ENCODE results near the gene FLYWCH2. TPM values are rescaled to one million over a fixed set of nuclear protein-coding genes. Genes with fewer than 3 reads are reported as not detected.

FLYWCH2 gene
- total and polyA plus RNA-seq, 2 of the 13 experiments (the other 11 are each of a cell fraction or from before 2014, with no cell fraction given): 16.9 to 19.8 TPM

GRCh38 chr16:2912330-2913199 is 29.6 kb downstream of the FLYWCH2 start:
- CTCF ChIA-PET (ENCODE audit: low intra/inter-chr PET ratio, low total read pairs): no interaction called here
- TF ChIP-seq SIN3B (IDR thresholded peaks at IDR 0.05; ENCODE audit: low read length): no peak
- peak; percentile 11; the same call in 1 of the 2 replicates for TF ChIP-seq TOPORS (CRISPR knock-in tag; IDR thresholded peaks at IDR 0.05)
- 0 out of 2 replicates have a peak, but pooled peaks have one; percentile 22 for TF ChIP-seq CREM (IDR thresholded peaks at IDR 0.05)
- no peak for TF ChIP-seq CREM (CRISPR knock-in tag; IDR thresholded peaks at IDR 0.05)
- TF ChIP-seq, protein P1, sequence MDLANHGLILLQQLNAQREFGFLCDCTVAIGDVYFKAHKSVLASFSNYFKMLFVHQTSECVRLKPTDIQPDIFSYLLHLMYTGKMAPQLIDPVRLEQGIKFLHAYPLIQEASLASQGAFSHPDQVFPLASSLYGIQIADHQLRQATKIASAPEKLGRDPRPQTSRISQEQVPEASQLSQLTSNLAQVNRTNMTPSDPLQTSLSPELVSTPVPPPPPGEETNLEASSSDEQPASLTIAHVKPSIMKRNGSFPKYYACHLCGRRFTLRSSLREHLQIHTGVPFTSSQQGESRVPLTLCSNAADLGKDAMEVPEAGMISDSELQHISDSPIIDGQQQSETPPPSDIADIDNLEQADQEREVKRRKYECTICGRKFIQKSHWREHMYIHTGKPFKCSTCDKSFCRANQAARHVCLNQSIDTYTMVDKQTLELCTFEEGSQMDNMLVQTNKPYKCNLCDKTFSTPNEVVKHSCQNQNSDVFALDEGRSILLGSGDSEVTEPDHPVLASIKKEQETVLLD (CRISPR knock-in tag; IDR thresholded peaks at IDR 0.05; ENCODE audit: low read depth): peak; percentile 2; the same call in 1 of the 2 replicates
- TF ChIP-seq ARID2 (CRISPR knock-in tag; IDR thresholded peaks at IDR 0.05; ENCODE audit: borderline replicate concordance): 0 out of 2 replicates have a peak, but pooled peaks have one; percentile 16
- peak; percentile 42; the same call in 1 of the 2 replicates for TF ChIP-seq ZNF619 (CRISPR knock-in tag; IDR thresholded peaks at IDR 0.05)
- no peak for TF ChIP-seq SMYD3 (CRISPR knock-in tag; IDR thresholded peaks at IDR 0.05)
- 0 out of 2 replicates have a peak, but pooled peaks have one; percentile 11 for TF ChIP-seq ZNF350 (CRISPR knock-in tag; IDR thresholded peaks at IDR 0.05; ENCODE audit: borderline replicate concordance, low read depth)
- TF ChIP-seq SAP130 (CRISPR knock-in tag; IDR thresholded peaks at IDR 0.05; ENCODE audit: low read depth): peak; percentile 25; the same call in 1 of the 2 replicates
- TF ChIP-seq UBTF (CRISPR knock-in tag; IDR thresholded peaks at IDR 0.05): peak; percentile 67; the same call in 1 of the 2 replicates
- TF ChIP-seq HMGXB4 (CRISPR knock-in tag; IDR thresholded peaks at IDR 0.05; ENCODE audit: borderline replicate concordance in 1 of 2, low read depth in 1 of 2): 0 out of 4 replicates have a peak, but pooled peaks of 1 of the 2 experiments have one; percentile 13
- no peak for TF ChIP-seq RBM39 (IDR thresholded peaks at IDR 0.05; ENCODE audit: low read depth, low read length, poor library complexity, severe bottlenecking)
- no peak for TF ChIP-seq ZSCAN21 (CRISPR knock-in tag; IDR thresholded peaks at IDR 0.05; ENCODE audit: borderline replicate concordance)

More at GRCh38 chr16:2912330-2913199, 29.6 kb downstream of the FLYWCH2 start:
- 20% methylated on average over 21 of the region's 39 CpGs for WGBS (ENCODE audit: low lambda C conversion rate)
- H3K9me3 ChIP-seq (ENCODE audit: low read length): no peaks in the 10 kb centered on the region
- peaks cover 3% of the 10 kb centered on the region in 2 experiments; a peak in 2 of 5 replicates for H3K36me3 ChIP-seq (replicated peaks in 1 of 2; ENCODE audit: control insufficient read depth in 1 of 2, insufficient read depth in 2 of 2, low read length in 2 of 2)
- peak overlapping the region; percentile 77 for H3K9ac ChIP-seq (ENCODE audit: insufficient read depth, low read depth, low read length)
- DNase-seq (ENCODE audit: low spot score): peak; percentile 6
- peaks cover 7% of the 10 kb centered on the region for H3K79me2 ChIP-seq (ENCODE audit: insufficient read depth, low read length)
- peak; percentile 30 for FAIRE-seq
- H3K4me2 ChIP-seq (ENCODE audit: low read depth, low read length): peak overlapping the region; percentile 85
- H2AFZ ChIP-seq (ENCODE audit: low read length): peak overlapping the region; percentile 48
- POLR2A ChIA-PET: interaction anchor here (1.2 to 2.2 kb wide), 8 partner anchors 14 to 160 kb away, joined by 3 to 27 read pairs (median 6); partner anchors contain the start of genes FLYWCH2, PKMYT1, SRRM2 and ZG16B
- no peaks in the 10 kb centered on the region for H4K20me1 ChIP-seq (ENCODE audit: insufficient read depth, low read length)
- in situ Hi-C loops (cut with HindIII; ENCODE audit: extremely low pct_ligation_motif_present, low pct_unique_long_range_greater_than_20kb) (loop anchor here (5.0 kb wide), 2 partner anchors 40 to 75 kb away; no protein-coding TSS in a partner anchor), intact Hi-C loops (cut with micrococcal nuclease; ENCODE audit: unreplicated experiment) (loop anchor here (5.0 kb wide), 1 partner anchor 45 kb away; no protein-coding TSS in a partner anchor)
- peak; percentile 65 for ATAC-seq
- no peak overlapping the region for H3K27ac ChIP-seq (ENCODE audit: extremely low read length, insufficient read depth, low read length)
- H3K4me1 ChIP-seq (ENCODE audit: insufficient read depth, low read length): peaks cover 18% of the 10 kb centered on the region
- H3K4me3 ChIP-seq (replicated peaks in 1 of 3; ENCODE audit: insufficient read depth in 1 of 3, low read depth in 2 of 3, low read length in 3 of 3): peak overlapping the region; percentile 65 to 76 (median 76)
- no peaks in the 10 kb centered on the region; a peak in 1 of 5 replicates for H3K27me3 ChIP-seq (ENCODE audit: control insufficient read depth in 1 of 2, insufficient read depth in 2 of 2, low read length in 2 of 2)
- BruUV-seq (replicated peaks): TSS peak; percentile 79

Measured in HepG2 (cell line).